Stimulated activated CD8-positive, alpha-beta memory T cell treated with anti-CD3 and anti-CD28 coated beads, Interleukin-15, amount 100 ng/mL, for 24 hours (primary cell): ENCODE results near the gene GOT1.

Experiments
- DNase-seq: peaks from one replicate; pipeline ENCODE4 v3.0.0-alpha.2; 2020; ENCODE audit warnings: low read depth

Gene GOT1

DNA sequence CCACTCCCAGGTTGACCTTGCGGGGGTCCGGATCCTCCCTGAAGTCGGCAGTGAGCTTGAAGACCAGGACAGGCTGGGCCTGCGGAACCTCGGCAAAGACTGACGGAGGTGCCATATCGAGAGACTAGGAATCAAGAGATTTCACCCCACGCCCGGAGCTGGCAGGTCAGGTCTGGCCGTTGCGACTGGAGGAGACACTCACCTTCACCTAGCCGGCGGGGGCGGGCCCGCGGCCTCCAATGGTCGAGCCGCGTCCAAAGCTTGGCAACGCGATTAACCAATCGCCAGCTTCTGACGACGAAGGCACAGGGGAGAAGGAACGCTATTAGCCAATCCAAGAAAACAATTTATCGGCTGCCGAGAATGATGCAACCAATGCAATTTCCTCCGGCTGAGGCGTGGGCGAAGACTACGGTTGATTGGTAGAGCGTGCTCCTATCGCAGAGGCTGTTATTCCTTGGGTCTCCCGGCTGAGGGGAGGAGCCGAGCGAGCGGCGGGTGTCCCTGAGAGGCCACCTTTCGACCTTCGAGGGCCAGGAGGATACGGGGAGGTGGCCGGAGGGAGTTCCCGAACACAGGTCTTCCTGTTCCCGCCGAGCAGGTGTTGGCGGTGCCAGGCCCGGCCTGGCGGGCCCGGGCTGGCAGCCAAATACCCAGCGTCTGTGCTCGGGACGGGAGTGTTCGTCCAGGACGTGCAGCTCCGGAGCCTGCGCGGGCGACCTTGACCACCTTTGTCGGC, at the start of gene GOT1:
GOT1 (minus strand) TSS at position 174 of the 739 bp plus-strand sequence; CDS start at position 115, 59 bp downstream.
- DNase-seq: peak; percentile 78

DNA sequence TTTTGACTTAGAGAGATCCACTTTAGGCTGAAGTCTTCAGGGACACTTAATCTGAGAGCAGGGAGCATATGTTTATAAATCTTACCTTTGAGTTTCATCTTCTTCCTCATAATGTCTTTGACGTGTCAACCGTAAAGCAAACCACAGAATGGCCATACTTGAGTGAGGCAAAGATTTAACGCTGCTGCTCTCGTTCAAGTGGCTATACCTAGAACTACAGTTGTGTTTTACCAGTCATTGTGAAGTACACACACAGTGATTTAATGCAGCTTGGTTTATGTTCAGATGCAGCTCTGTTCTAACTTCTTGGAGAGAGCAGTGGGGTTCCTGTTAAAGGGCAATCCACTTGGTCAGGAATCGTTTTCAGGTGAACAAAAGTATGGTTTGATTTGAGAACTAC, 39.9 kb upstream of the GOT1 start:
- DNase-seq: no peak

DNA sequence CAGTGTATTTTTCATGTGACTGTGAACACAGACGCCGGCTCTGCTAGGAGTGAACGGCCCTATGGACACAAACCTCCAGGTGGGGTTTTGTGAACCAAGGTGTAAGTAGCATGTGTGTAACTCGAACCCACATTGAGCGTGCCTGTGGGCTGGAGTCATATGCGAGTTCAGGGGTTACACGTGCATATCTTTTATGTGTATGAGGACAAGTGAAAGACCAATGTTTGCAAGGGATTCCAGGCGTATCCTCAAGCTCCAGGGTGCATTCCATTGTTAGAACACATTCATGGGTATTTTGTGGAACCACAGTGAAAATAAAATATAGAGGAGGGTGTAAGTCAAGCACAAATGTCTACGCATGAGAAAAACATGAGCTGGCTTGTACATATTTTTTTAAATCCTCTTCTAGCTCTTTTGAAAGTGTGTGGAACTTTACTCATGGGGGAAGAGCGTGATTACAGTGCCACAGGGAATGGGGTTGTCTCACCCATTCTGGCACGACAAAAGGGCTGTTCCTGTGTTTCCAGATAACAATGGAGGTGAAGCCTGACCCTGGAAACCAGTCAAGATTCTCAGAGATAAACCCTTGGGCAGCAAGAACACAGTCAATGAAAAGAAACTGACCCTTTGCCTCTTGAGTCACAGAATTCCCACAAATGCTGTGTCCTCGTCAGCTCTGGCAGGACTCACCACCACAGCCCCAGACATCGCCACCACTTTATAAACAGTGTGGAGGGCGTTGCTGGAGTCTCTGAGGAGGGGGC, 37.0 kb upstream of the GOT1 start:
- DNase-seq: no peak

GRCh38 chr10:99466632-99467223, 36.3 kb upstream of the GOT1 start:
- no peak for DNase-seq

DNA sequence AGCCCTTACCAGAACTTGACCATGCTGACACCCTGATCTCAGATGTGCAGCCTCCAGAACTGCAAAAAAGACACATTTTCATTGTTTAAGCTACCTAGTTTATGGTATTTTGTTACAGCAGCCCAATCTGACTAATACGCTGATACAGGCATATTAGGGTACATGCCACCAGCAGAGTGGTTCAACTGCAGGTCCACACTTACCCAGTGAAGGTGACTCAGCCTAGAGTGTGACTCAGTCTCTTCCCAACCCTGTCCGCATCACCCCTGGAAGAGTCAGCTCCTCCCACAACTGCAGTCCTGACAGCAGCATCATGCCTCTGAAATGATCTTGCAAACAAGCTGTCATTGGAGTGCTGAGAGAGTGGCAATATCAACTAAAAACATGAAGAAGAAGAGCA, 30.8 kb upstream of the GOT1 start:
- DNase-seq: no peak

DNA sequence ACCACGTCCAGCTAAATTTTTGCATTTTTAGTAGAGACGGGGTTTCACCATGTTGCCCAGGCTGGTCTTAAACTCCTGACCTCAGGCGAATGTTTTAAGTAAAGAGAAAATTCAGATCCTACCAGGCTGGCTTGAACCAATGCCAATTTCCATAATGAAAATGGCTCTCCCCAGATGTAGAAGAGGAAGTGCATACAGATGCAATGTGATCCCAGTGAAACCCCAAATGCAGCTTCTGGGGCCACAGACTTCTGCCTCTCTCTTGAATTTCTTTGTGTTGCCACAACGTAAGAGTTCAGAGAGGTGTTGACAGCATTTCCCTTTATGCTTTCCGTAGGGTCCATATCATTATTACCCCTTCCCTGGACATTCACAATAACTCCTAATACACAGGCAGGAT, 29.6 kb upstream of the GOT1 start:
- DNase-seq: no peak

DNA sequence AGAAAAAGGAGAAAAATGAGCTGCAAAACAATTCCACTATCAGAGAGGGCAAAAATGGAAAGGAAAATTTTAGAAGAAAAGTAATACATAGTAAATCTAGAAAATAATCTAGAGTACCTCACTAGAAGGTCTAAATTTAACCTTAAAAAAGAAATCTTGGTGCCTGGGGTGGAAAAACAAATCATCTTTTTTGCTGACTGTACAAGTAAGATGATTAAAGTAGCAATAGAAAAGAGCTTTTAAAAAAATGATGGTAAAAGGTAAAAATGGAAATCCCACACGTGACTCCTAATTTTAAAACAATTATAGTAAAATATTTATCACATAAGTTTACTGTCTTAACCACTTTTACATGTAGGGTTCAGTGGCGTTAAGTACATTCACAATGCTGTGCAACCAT, 28.8 kb upstream of the GOT1 start:
- no peak for DNase-seq

DNA sequence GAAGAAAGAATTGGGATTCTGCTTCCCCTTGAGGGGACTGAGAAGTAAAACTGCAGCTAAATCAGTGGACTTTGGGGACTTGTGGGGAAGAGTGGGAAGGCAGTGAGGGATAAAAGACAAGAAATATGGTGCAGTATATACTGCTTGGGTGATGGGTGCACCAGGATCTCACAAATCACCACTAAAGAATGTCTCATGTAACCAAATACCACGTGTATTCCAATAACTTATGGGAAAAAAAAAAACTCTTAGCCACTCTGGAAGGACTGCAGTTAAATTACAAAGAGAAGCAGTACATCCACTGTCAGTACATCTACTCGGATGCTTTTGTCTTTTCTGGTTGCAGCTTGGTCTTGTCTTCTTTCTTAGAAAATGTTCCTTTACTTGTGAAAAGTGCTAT, 27.4 kb upstream of the GOT1 start:
- DNase-seq: no peak

- DNase-seq: no peak
These were observed 26.5 kb upstream of the GOT1 start for GRCh38 chr10:99456931-99457288.

- DNase-seq: no peak
These were observed 25.9 kb upstream of the GOT1 start for GRCh38 chr10:99456207-99456930.

- DNase-seq: no peak
These were observed 21.6 kb upstream of the GOT1 start for GRCh38 chr10:99451981-99452380.

DNA sequence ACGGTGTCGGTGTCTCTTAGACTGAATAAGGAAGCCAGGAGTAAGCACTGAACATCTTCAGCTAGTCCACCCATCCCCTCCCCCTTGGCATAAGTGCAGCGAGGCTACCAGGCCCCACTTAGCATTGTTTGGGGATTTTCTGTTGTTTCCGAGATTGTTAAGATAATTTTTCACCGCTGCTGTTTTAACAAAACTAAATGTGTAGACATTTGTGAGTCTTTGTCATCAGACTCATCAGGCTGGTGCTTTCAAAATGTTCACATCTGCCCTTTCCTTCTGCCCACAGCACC, 21.0 kb upstream of the GOT1 start:
- DNase-seq: no peak

DNA sequence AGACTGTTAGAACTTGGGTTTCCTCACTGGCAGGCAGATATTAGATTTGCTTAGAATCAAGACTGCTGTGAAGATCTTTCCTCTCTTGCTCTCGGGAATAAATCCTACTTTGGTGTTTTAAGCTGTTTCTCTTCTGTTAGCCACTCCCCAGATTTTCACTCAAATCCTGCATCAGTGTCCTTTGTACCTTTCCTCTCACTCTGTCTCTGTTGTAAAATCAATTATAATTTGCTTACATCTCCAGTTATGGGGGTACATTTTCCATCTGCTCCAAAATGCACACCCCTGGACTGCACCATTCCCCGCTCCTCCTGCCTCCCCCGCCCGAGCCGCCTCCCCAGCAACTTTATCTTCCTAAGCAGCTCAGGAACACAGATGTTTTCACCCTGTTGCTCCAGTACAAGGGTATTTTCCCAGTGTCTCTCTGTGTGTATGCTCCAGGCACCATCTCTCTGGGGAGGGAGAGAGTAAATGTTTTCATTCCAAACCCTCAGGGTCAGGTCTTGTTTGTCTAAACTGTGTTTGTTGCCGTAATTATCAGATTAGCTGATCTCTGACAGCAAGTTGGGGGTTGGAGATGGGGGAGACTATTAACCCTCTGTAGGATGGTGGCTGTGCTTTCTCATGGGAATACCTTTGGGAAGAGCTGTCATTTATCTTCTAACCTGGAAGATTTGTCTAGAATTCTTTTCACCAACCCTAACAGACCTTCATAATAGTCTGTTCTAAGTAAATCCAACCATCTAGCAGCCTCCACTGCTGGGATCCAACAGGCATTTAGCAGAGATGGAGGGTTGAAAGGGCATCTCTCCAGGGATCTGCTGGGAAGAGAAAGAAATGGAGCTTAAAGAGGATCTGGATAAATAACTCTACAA, 20.4 kb upstream of the GOT1 start:
- no peak for DNase-seq

- no peak for DNase-seq
These were observed 19.7 kb upstream of the GOT1 start for GRCh38 chr10:99450156-99450555.

DNA sequence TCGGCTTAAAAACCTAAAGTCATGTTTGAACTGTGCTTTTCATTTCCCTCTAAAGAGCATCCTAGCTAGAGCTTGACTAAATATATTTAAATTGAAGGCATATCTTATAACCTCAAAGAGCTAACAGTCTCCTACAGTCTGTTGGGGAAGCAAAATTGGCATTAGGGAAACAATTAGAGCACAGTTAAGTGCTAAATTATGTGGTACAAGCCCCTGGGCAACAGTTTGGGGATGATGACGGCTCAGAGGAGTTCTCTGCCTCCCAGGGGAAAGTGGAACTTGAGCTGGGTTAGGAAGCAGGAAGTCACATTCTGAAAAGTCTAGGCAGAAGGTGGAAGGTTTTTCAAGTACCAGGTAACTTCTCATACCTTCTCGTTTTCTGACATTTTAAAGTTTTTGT, 18.6 kb upstream of the GOT1 start:
- DNase-seq: no peak

- no peak for DNase-seq
These were observed 14.1 kb upstream of the GOT1 start for GRCh38 chr10:99444383-99445045.

- no peak for DNase-seq
These were observed 13.1 kb upstream of the GOT1 start for GRCh38 chr10:99443500-99443899.

DNA sequence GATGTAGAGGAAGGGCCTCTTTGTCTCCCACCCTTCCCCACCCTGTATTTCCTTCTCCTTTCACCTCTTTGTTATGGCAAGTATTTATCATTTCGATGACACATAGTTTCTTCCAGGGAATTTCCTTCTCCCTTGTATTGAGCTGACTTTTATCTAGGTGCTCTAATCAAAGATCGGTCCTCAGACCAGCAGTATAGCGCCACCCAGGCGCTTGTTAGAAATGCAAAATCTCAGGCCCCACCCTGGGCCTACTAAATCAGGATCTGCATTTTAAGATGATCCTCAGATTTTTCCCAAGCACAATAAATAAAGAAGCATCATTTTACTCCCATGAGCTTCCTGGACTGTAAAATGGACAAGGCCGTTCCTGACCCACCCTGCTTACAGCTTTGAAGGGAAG, 12.0 kb upstream of the GOT1 start:
- no peak for DNase-seq

DNA sequence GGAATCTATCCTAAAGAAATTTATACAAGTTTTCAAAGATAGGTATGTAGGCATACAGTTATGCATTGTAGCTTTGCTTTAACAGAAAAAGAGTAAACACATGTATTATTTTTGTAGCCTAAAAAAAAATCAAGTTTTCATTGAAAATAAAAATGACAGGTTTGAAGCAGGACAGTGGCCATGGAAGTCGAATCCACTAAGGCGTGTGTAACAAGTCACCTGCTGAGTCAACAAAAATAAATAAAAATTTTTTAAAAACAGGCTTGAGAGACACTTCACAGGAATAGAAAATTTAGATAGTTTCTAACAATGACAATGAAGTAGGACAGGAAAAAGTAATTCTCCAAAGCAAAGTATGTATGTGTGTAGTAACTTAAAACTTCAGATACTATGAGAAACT, 8.5 kb upstream of the GOT1 start:
- DNase-seq: no peak

- no peak for DNase-seq
These were observed 5.7 kb upstream of the GOT1 start for GRCh38 chr10:99435986-99436638.
